ENCODE measurements around the gene DIP2B.
A peak's percentile ranks its signal among the peaks of the same experiment; 100 is the strongest.

The DIP2B gene

GRCh38 chr12:50610171-50610570 lies 105.4 kb downstream of the DIP2B start:
- DNase-seq (ENCODE audit: low read depth): no peak
- TF ChIP-seq, protein P1, sequence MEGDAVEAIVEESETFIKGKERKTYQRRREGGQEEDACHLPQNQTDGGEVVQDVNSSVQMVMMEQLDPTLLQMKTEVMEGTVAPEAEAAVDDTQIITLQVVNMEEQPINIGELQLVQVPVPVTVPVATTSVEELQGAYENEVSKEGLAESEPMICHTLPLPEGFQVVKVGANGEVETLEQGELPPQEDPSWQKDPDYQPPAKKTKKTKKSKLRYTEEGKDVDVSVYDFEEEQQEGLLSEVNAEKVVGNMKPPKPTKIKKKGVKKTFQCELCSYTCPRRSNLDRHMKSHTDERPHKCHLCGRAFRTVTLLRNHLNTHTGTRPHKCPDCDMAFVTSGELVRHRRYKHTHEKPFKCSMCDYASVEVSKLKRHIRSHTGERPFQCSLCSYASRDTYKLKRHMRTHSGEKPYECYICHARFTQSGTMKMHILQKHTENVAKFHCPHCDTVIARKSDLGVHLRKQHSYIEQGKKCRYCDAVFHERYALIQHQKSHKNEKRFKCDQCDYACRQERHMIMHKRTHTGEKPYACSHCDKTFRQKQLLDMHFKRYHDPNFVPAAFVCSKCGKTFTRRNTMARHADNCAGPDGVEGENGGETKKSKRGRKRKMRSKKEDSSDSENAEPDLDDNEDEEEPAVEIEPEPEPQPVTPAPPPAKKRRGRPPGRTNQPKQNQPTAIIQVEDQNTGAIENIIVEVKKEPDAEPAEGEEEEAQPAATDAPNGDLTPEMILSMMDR (IDR thresholded peaks at IDR 0.05; ENCODE audit: low read length, missing control alignments): no peak
- H3K4me3 ChIP-seq (replicated peaks; ENCODE audit: low read depth, low read length): no peak overlapping the region

- TF ChIP-seq, protein P1 (IDR thresholded peaks at IDR 0.05; ENCODE audit: low read length, missing control alignments): no peak
- no peak for DNase-seq (ENCODE audit: low read depth)
- H3K4me3 ChIP-seq (replicated peaks; ENCODE audit: low read depth, low read length): no peak overlapping the region
These were observed 106.4 kb downstream of the DIP2B start for GRCh38 chr12:50611021-50611744.

DNA sequence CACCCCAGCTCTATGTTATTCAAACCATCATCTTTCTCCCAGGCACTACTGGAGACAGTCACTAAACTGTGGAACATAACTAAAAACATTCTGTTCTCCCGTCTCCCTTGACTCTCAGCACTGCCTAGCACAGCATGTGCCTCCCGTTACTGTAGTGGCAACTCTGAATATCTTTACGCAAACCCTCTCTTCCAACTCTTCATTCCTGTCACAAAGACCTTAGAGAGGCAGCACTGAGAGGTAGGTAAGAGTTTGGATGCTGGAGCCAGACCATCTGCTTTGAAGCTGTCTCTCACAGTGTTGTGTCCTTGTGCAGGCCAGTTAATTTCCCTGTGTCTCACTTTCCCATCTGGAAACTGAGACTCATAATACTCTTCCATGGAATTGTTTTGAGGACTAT lies 108.1 kb downstream of the DIP2B start:
- TF ChIP-seq, protein P1 (IDR thresholded peaks at IDR 0.05; ENCODE audit: low read length, missing control alignments): no peak
- DNase-seq (ENCODE audit: low read depth): no peak
- H3K4me3 ChIP-seq (replicated peaks; ENCODE audit: low read depth, low read length): no peak overlapping the region

GRCh38 chr12:50613463-50613862 lies 108.7 kb downstream of the DIP2B start:
- DNase-seq (ENCODE audit: low read depth): no peak
- TF ChIP-seq, protein P1 (IDR thresholded peaks at IDR 0.05; ENCODE audit: low read length, missing control alignments): no peak

DNA sequence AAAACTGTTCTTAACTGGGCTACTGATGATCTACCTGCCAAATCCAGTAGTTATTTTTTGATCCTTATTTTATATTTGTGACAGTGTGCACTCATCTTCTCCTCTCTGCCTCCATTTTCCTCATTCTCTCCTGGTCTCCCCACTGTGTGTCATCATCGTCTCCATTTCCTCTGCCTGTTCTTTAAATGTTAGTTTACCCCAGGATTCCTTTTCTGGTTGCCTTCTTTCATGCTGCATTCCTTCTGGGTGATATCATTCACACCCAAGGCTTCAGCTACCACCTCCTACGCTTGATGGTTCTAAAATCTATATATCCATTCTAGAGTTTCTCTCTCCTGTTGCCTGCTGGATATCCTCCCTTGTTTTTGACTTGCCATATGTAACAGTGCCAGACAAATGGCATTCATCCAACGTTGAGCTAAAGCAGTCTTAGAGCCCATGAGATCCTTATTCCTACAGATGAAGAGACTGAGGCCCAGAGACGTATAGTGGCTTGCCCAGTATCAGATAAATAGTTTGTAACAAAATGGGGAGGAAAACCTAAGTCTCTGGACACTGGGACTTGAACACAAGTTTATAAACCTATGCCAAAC lies 109.5 kb downstream of the DIP2B start:
- TF ChIP-seq, protein P1 (IDR thresholded peaks at IDR 0.05; ENCODE audit: low read length, missing control alignments): no peak
- peak; percentile 64 for DNase-seq (ENCODE audit: low read depth)
- no peak overlapping the region for H3K4me3 ChIP-seq (replicated peaks; ENCODE audit: low read depth, low read length)

More at GRCh38 chr12:50613463-50613862, 108.7 kb downstream of the DIP2B start:
- H3K4me3 ChIP-seq (replicated peaks; ENCODE audit: low read depth, low read length): no peak overlapping the region

DNA sequence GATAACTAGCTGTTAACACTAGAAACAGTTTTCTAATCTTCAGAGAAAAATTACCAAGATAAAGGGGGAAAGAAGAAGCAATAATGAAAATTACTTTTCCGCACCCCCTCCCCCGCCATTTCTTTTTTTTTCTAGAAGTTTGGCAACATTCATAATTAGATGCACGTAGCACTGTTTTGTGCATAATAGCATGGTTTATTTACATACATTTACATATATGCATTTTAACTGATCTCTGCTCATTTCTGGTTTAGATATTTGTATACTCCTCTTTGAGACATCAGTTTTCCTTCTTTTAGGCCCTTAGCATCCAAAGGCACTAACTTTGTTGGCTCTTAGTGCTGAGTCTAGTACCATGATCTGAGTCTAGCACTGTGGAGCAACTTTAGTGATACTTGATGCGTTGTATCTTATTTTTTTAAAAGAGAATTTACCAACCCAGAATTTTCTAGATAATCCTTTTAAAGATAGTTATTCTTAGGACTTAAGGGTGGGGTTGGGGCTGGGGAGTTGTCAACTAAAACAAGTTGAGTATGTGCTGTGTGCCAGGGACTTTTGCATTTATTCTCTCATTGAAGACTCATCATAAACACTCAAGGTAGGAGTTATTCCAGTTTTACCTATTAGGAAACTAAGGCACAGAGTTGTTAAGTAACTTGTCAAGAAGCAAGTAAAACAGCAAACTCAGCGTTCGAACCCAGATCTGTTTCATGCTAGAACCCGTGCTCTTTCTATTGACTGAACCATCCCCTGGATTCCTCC lies 110.5 kb downstream of the DIP2B start:
- DNase-seq (ENCODE audit: low read depth): no peak
- TF ChIP-seq, protein P1 (IDR thresholded peaks at IDR 0.05; ENCODE audit: low read length, missing control alignments): no peak
- no peak overlapping the region for H3K4me3 ChIP-seq (replicated peaks; ENCODE audit: low read depth, low read length)
